Fibroblast of pulmonary artery (primary cell): ENCODE measurements around the gene RORC.

Experiments used
- DNase-seq: peaks from one replicate; pipeline ENCODE4 v3.0.0-alpha.2; 2010; ENCODE audit warnings: low read depth
- H3K4me3 ChIP-seq: replicated peaks from 2 replicates; pipeline ENCODE4 v1.5.1; 2011; ENCODE audit warnings: low read depth, mild to moderate bottlenecking, control low read depth, low read length, moderate library complexity
- TF ChIP-seq, protein P1 (sequence below): IDR thresholded peaks from 2 replicates; pipeline ENCODE4 v1.5.1; 2011; ENCODE audit warnings: mild to moderate bottlenecking, control low read depth, low read length, inconsistent platforms; ENCODE audit errors: missing control alignments

Gene RORC

DNA sequence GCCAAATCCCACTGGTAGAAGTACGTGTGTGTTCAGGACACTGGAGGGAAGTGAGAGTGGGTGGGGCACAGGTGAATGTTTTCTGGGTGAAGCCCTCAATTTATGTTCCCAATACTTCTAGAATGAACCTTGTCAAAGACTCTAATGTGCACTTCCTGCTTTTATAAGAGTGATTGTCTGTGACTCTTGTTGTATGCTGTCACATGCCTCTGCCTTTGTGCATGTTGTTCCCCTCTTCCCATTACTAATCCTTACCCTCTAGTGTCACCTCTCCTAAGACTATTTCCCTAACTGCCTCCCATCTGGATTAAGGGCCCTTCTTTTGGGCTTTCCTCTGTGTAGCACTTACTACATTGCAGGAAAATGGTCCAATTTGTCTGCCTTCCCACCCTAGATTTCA lies 23.8 kb downstream of the RORC start:
- no peak for DNase-seq
- TF ChIP-seq, protein P1, sequence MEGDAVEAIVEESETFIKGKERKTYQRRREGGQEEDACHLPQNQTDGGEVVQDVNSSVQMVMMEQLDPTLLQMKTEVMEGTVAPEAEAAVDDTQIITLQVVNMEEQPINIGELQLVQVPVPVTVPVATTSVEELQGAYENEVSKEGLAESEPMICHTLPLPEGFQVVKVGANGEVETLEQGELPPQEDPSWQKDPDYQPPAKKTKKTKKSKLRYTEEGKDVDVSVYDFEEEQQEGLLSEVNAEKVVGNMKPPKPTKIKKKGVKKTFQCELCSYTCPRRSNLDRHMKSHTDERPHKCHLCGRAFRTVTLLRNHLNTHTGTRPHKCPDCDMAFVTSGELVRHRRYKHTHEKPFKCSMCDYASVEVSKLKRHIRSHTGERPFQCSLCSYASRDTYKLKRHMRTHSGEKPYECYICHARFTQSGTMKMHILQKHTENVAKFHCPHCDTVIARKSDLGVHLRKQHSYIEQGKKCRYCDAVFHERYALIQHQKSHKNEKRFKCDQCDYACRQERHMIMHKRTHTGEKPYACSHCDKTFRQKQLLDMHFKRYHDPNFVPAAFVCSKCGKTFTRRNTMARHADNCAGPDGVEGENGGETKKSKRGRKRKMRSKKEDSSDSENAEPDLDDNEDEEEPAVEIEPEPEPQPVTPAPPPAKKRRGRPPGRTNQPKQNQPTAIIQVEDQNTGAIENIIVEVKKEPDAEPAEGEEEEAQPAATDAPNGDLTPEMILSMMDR, result no peak
- H3K4me3 ChIP-seq, result no peak overlapping the region

DNA sequence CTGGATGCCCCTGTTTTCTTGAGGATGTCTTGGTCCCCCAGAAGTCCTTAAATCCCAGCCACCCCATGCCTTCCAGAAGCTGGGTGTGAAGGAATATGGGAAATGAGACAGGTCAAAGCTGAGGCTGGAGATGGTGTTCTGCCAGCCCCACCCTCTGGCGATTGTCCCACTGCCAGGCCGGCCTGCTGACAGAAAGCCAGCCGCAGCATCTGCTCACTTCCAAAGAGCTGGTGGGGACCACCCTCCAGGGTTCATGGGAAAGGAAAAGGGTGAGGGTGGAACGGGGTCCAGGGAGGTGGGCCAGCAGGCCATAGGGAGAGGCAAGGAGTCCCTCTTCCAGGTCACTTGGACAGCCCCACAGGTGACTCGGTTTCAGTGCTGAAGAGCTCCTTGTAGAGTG lies 24.5 kb downstream of the RORC start:
- H3K4me3 ChIP-seq, result no peak overlapping the region
- DNase-seq, result no peak
- TF ChIP-seq, protein P1, result no peak

DNA sequence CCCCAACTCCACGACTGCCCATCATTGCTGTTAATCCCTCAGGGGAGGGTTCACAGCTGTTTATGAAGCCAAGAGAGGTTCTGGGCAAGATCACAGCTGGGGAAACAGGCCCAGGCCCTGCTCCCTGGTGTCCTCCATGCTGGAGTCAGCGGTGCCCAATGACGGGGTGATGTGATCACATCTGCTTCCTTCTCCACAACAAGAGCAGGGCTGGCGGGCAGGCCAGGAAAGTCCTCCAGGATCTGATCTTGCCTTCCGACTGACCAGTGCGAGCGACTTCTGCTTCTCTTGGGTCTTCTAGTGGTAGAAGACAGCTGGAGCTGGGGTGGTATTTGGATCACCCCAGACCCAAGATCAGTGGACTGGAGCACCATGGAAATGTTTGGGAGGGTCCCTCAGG lies 25.4 kb downstream of the RORC start:
- H3K4me3 ChIP-seq, result no peak overlapping the region
- no peak for DNase-seq
- TF ChIP-seq, protein P1, result no peak

DNA sequence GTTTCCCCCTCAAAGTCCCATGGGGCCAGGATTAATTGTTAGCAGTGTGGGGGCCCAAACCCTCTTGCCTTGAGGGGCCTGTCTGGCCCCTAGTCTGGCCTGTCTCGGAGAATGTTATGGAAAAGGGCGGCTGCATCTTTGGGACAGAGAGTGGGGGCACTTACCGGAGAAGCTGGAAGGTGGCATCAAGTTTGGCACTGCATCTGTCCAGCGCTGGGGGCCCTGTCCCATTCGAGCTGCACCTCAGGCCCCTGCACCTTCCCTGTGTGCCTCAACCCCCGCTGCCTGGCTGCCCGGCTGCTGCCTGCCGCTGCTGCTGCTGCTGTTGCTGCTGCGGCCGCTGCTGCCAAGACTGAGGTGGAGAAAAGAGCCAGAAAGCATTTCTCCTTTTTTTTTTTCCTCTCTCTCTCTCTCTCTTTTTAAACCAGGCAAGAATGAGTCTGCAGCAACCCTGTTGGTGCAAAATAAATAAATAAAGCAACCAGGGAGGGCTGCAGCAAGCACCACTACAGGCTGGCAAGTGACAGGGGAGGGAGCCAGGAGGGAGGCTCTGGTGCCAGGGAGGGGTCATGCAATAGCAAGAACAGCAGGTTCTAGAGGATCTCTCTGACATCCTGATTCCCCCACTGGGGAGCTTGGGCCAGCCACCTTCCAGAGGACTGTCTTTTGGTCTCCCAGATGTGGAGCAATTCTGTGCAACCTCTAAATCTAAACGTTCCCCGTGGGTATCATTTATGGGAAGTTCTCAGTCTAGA lies 26.4 kb downstream of the RORC start, which contains the start of gene LINGO4:
Gene LINGO4 (minus strand): TSS at position 354 of the 755 bp plus-strand sequence. CDS start 2,715 bp downstream, outside the sequence.
- H3K4me3 ChIP-seq, result no peak within 1 kb of the TSS
- TF ChIP-seq, protein P1, result no peak
- DNase-seq, result no peak

DNA sequence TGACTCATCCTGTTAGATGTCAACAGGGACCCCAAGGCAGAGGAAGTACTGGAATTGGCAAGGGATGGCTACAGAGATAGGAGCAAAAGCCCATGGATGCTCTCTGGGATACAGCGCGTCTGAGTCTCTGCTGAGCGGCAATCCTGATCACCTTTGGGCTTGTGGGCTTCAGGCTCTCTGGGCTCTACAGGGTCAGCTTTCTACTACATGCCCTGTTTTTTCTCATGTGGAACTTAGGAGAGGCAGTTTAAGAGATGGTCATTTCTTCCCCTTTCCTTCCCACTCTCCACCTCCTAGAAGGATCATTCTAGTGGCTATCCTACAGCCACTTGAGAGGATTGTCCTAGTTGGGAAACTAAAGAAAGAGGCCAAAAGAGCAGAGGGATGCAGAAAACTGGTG lies 27.7 kb downstream of the RORC start:
- no peak overlapping the region for H3K4me3 ChIP-seq
- no peak for DNase-seq
- TF ChIP-seq, protein P1, result no peak

DNA sequence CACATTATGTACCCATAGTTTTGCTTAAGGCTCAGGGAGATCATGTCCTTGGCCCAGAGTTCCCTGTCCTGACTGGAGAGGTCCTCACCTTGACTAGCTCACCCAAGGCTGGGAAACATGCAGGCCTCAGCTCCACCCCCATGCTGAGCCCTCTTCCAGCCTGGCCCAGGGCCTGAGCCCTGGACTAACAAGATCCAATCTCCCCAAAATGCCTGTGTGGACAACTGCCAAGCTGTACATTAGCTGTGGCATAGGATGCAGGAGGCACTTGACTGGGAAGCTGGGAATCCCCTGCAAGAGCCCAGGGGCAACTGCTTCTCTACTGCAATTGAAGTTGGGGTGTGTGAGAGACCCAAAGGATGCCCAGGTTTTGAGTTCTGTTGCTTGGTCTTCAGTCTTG lies 28.4 kb downstream of the RORC start:
- TF ChIP-seq, protein P1, result no peak
- H3K4me3 ChIP-seq, result no peak overlapping the region

DNA sequence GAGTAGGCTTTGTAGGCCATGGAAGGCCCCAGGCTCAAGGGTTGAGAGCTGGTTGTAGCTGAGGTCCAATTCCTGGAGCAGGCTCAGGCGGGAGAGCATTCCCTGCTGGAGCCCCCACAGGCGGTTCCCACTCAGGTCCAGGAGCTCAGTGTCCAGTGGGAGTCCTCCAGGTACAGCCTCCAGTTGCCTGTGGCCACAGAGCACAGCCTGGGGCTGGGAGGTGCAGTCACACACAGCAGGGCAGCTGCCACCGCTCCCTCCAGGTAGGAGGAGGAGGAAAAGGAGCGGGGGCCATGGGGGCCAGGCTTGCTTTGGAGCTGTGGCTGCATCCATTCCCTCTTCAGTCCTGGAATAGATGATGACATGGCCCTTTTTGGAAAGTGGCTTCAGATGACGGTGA lies 29.2 kb downstream of the RORC start:
- TF ChIP-seq, protein P1, result no peak
- H3K4me3 ChIP-seq, result no peak overlapping the region
- no peak for DNase-seq

More for the DNA sequence above, 28.4 kb downstream of the RORC start:
- no peak for DNase-seq
